Astrocyte (in vitro differentiated cells and primary cell): Measurements from ENCODE around the gene CTBP2. TPM values are rescaled to one million over a fixed set of nuclear protein-coding genes. Genes with fewer than 3 reads are reported as not detected.

Experiments
- DNase-seq: peaks from one replicate; pipeline ENCODE4 v3.0.0-alpha.2; 2010; ENCODE audit warnings: low read depth
- FAIRE-seq: peaks from 2 replicates; lab custom pipeline; 2011; peaks lifted over from hg19 to GRCh38; lab: Jason Lieb, UNC
- H2AFZ ChIP-seq: 2 replicates; pipeline ENCODE4 v1.6.0; 2012; ENCODE audit warnings: low read depth, low read length, inconsistent platforms
- H3K27ac ChIP-seq: 2 replicates; pipeline ENCODE4 v1.5.1; 2011; ENCODE audit warnings: low read depth, low read length, inconsistent platforms
- H3K27me3 ChIP-seq: 2 replicates; pipeline ENCODE4 v1.6.0; 2011; ENCODE audit warnings: low read length, inconsistent platforms; ENCODE audit not compliant: insufficient read depth
- H3K36me3 ChIP-seq: 2 replicates; pipeline ENCODE4 v1.5.1; 2011; ENCODE audit warnings: low read length, inconsistent platforms; ENCODE audit not compliant: insufficient read depth
- H3K4me1 ChIP-seq: 2 replicates; pipeline ENCODE4 v1.5.1; 2011; ENCODE audit warnings: low read length, inconsistent platforms; ENCODE audit not compliant: insufficient read depth
- H3K4me2 ChIP-seq: 2 replicates; pipeline ENCODE4 v1.6.0; 2012; ENCODE audit warnings: low read length, inconsistent platforms
- H3K4me3 ChIP-seq: 2 replicates; pipeline ENCODE4 v1.5.1; 2011; ENCODE audit warnings: low read depth, mild to moderate bottlenecking, low read length, inconsistent platforms; ENCODE audit not compliant: insufficient read depth
- H3K79me2 ChIP-seq: 2 replicates; pipeline ENCODE4 v1.6.0; 2012; ENCODE audit warnings: mild to moderate bottlenecking, low read length, inconsistent platforms; ENCODE audit not compliant: insufficient read depth
- H3K9ac ChIP-seq: 2 replicates; pipeline ENCODE4 v1.6.0; 2012; ENCODE audit warnings: mild to moderate bottlenecking, low read length, inconsistent platforms
- H3K9me3 ChIP-seq: 2 replicates; pipeline ENCODE4 v1.5.1; 2012; ENCODE audit warnings: low read depth, mild to moderate bottlenecking, low read length, inconsistent platforms; ENCODE audit not compliant: insufficient read depth
- H4K20me1 ChIP-seq: 2 replicates; pipeline ENCODE4 v1.6.0; 2012; ENCODE audit warnings: low read length, inconsistent platforms; ENCODE audit not compliant: insufficient read depth
- H3K27ac Mint-ChIP-seq: one replicate; pipeline ENCODE4 v1.8.0; 2021; ENCODE audit warnings: mild to moderate bottlenecking, mixed read lengths; ENCODE audit not compliant: unreplicated experiment
- H3K27me3 Mint-ChIP-seq: one replicate; pipeline ENCODE4 v1.8.0; 2021; ENCODE audit warnings: low read depth, mixed read lengths; ENCODE audit not compliant: unreplicated experiment
- H3K36me3 Mint-ChIP-seq: one replicate; pipeline ENCODE4 v1.8.0; 2021; ENCODE audit warnings: low read depth, mixed read lengths; ENCODE audit not compliant: unreplicated experiment
- H3K4me1 Mint-ChIP-seq: one replicate; pipeline ENCODE4 v1.8.0; 2021; ENCODE audit warnings: low read depth, mixed read lengths; ENCODE audit not compliant: unreplicated experiment
- H3K4me3 Mint-ChIP-seq: one replicate; pipeline ENCODE4 v1.8.0; 2021; ENCODE audit warnings: mild to moderate bottlenecking, moderate library complexity, mixed read lengths; ENCODE audit not compliant: unreplicated experiment
- H3K9me3 Mint-ChIP-seq: one replicate; pipeline ENCODE4 v1.8.0; 2021; ENCODE audit warnings: mild to moderate bottlenecking, mixed read lengths; ENCODE audit not compliant: unreplicated experiment
- EZH2 ChIP-seq: IDR thresholded peaks from 2 replicates; pipeline ENCODE4 v1.6.1; 2012; ENCODE audit warnings: mild to moderate bottlenecking, low read length, inconsistent platforms; ENCODE audit not compliant: insufficient read depth
- total RNA-seq: library from RNA; stranded (reverse); gene quantifications from 2 replicates; pipeline ENCODE4 v1.2.1, GENCODE V29; 2021
- TF ChIP-seq, protein P1 (sequence below): IDR thresholded peaks from 2 replicates; pipeline ENCODE4 v1.5.1; 2011; ENCODE audit warnings: low read depth, mild to moderate bottlenecking, inconsistent platforms, low read length, moderate library complexity; ENCODE audit not compliant: insufficient read depth

CTBP2 gene
- total RNA-seq, 1 donor from 2014 or later, result 109 TPM

DNA sequence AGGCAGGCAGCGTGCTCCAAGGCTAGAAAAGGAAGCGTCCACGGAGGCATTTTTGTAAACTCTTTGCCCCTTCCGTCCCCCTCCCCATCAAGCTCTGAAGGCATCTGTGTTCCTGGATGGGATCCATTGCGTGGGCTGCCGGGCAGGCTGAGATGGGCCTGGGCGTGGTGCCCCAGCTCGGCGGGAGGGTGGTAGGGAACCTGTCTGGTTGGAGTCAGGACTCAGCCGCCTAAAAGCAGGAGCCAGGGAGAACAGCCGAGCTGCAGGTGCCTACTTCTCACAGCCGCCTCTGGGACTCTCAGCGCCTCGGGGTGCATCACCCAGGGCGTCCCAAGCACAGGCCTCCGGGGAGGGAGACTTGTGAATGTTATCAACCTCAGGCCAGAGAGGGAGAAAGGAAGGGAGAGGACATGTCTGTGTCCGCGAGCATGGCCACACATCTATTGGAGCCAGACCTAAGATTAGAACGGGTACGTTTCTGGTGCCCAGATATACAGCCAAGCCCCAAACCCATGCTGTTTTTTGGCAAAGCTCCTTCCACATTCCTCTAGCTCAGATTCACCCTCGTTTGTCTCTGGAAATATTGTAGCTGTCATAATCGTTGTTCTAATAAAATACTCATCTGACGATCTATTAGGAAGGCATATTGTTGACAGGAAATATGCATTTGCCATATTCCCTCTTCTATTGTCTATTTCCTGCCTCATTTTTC is 48.6 kb upstream of the CTBP2 start:
- Histone ChIP-seq H3K27ac (no peak overlapping the region), H3K79me2 (no peaks in the 10 kb centered on the region), H3K4me1 (no peaks in the 10 kb centered on the region), H2AFZ (peak overlapping the region; percentile 46), H3K4me3 (peak overlapping the region; percentile 16), H3K9ac (no peak overlapping the region), H3K27me3 (peaks cover 8% of the 10 kb centered on the region), H3K36me3 (no peaks in the 10 kb centered on the region), H4K20me1 (no peaks in the 10 kb centered on the region), H3K9me3 (no peaks in the 10 kb centered on the region), H3K4me2 (peak overlapping the region; percentile 21)
- FAIRE-seq, result no peak
- Mint-ChIP-seq H3K4me1 (peaks cover 19% of the 10 kb centered on the region), H3K27ac (peak overlapping the region; percentile 79), H3K9me3 (no peaks in the 10 kb centered on the region), H3K27me3 (peaks cover 8% of the 10 kb centered on the region), H3K36me3 (no peaks in the 10 kb centered on the region), H3K4me3 (no peak overlapping the region)
- no peak for TF ChIP-seq EZH2
- TF ChIP-seq, protein P1, sequence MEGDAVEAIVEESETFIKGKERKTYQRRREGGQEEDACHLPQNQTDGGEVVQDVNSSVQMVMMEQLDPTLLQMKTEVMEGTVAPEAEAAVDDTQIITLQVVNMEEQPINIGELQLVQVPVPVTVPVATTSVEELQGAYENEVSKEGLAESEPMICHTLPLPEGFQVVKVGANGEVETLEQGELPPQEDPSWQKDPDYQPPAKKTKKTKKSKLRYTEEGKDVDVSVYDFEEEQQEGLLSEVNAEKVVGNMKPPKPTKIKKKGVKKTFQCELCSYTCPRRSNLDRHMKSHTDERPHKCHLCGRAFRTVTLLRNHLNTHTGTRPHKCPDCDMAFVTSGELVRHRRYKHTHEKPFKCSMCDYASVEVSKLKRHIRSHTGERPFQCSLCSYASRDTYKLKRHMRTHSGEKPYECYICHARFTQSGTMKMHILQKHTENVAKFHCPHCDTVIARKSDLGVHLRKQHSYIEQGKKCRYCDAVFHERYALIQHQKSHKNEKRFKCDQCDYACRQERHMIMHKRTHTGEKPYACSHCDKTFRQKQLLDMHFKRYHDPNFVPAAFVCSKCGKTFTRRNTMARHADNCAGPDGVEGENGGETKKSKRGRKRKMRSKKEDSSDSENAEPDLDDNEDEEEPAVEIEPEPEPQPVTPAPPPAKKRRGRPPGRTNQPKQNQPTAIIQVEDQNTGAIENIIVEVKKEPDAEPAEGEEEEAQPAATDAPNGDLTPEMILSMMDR, result no peak
- DNase-seq, result no peak

DNA sequence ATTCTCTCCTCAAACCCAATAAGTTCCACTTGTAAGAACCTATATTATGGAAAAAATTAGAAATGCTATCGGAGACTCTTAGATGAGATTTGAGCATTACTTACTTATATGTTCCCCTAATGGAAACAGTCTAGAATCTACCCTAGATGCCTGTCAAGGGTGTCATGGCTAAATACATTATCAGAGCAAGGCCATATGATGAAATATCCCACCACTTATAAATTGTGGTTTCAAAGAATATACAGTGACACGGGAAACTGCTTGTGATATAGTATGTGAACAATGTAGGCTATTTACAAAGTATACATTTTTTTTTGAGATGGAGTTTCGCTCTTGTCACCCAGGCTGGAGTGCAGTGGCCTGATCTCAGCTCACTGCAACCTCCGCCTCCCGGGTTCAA is 46.3 kb upstream of the CTBP2 start:
- Histone ChIP-seq H3K4me2 (no peak overlapping the region), H3K9ac (no peak overlapping the region), H2AFZ (no peak overlapping the region), H3K27ac (no peak overlapping the region), H3K79me2 (no peaks in the 10 kb centered on the region), H3K27me3 (no peaks in the 10 kb centered on the region), H3K4me1 (no peaks in the 10 kb centered on the region), H3K4me3 (no peak overlapping the region), H3K9me3 (no peaks in the 10 kb centered on the region), H4K20me1 (no peaks in the 10 kb centered on the region), H3K36me3 (no peaks in the 10 kb centered on the region)
- no peaks in the 10 kb centered on the region for H3K36me3 Mint-ChIP-seq
- peaks cover 13% of the 10 kb centered on the region for H3K4me1 Mint-ChIP-seq
- no peak for FAIRE-seq
- TF ChIP-seq, protein P1, result no peak
- TF ChIP-seq EZH2, result no peak
- no peak for DNase-seq
- H3K9me3 Mint-ChIP-seq, result no peaks in the 10 kb centered on the region
- no peak overlapping the region for H3K4me3 Mint-ChIP-seq
- H3K27ac Mint-ChIP-seq, result no peak overlapping the region
- peaks cover 8% of the 10 kb centered on the region for H3K27me3 Mint-ChIP-seq

DNA sequence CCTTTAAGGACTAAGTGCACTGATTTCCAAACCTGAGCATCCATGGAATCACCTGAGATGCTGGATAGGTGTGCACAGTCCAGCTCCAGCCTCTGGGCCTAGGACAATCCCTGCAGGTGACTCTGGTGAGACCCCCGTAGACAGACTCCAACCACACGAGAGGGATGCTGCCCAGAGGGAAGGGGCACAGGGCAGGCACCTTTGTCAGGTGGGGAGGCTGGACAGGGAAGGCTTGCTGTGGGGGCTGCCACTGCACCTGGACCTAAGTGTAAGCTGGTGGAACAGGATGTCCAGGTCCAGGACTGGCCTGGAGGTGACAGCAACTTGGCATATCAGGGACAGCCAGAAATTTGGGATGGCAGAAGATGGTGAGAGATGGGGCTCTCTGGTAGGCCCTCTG is 45.1 kb upstream of the CTBP2 start:
- no peak overlapping the region for H3K27ac ChIP-seq
- H3K4me1 ChIP-seq, result peaks cover 6% of the 10 kb centered on the region
- no peaks in the 10 kb centered on the region for H3K27me3 ChIP-seq
- H4K20me1 ChIP-seq, result no peaks in the 10 kb centered on the region
- FAIRE-seq, result no peak
- no peaks in the 10 kb centered on the region for H3K36me3 ChIP-seq
- no peaks in the 10 kb centered on the region for H3K79me2 ChIP-seq
- no peak overlapping the region for H3K4me3 ChIP-seq
- H3K27me3 Mint-ChIP-seq, result peaks cover 8% of the 10 kb centered on the region
- TF ChIP-seq, protein P1, result no peak
- no peak for TF ChIP-seq EZH2
- H3K27ac Mint-ChIP-seq, result no peak overlapping the region
- no peak overlapping the region for H3K4me2 ChIP-seq
- no peak for DNase-seq
- H2AFZ ChIP-seq, result no peak overlapping the region
- no peaks in the 10 kb centered on the region for H3K9me3 Mint-ChIP-seq
- H3K4me3 Mint-ChIP-seq, result no peak overlapping the region
- no peak overlapping the region for H3K9ac ChIP-seq
- H3K4me1 Mint-ChIP-seq, result peaks cover 17% of the 10 kb centered on the region
- no peaks in the 10 kb centered on the region for H3K9me3 ChIP-seq
- H3K36me3 Mint-ChIP-seq, result no peaks in the 10 kb centered on the region
